ENCODE data around the gene ELOVL6. TPM values are rescaled to one million over a fixed set of nuclear protein-coding genes. Genes with fewer than 3 reads are reported as not detected.

ELOVL6 gene
- total RNA-seq, 2 donors from 2014 or later, result 43.5 to 44.8 TPM

- no peaks in the 10 kb centered on the region for H3K27me3 Mint-ChIP-seq (ENCODE audit: insufficient read depth)
- no peak for DNase-seq
- H3K27ac Mint-ChIP-seq, result no peak overlapping the region
- no peaks in the 10 kb centered on the region for H3K36me3 Mint-ChIP-seq (ENCODE audit: low read depth)
- Histone ChIP-seq H3K27ac (ENCODE audit: low read depth, low read length) (no peak overlapping the region), H3K4me1 (ENCODE audit: control insufficient read depth, insufficient read depth, low read length) (no peaks in the 10 kb centered on the region), H3K27me3 (ENCODE audit: control insufficient read depth, insufficient read depth, low read length, poor library complexity, severe bottlenecking) (no peaks in the 10 kb centered on the region), H3K4me3 (ENCODE audit: low read length) (no peak overlapping the region), H3K36me3 (ENCODE audit: control insufficient read depth, insufficient read depth, low read length) (peaks cover 4% of the 10 kb centered on the region), H3K9me3 (ENCODE audit: control insufficient read depth, low read length) (no peaks in the 10 kb centered on the region), H3K9ac (ENCODE audit: extremely low read depth, low read length, poor library complexity, severe bottlenecking) (no peak overlapping the region)
- H3K4me3 Mint-ChIP-seq, result no peak overlapping the region
- no peaks in the 10 kb centered on the region for H3K9me3 Mint-ChIP-seq
- no peaks in the 10 kb centered on the region for H3K4me1 Mint-ChIP-seq
- TF ChIP-seq CTCF (conservative IDR thresholded peaks at IDR 0.05), result no peak
- WGBS, 2 experiments (ENCODE audit: insufficient coverage in 1 of 2, insufficient read length in 1 of 2), result 93 to 100% methylated on average over 1 to 2 of the region's 2 CpGs
Observed at GRCh38 chr4:110061076-110061475, 137.3 kb downstream of the ELOVL6 start.

GRCh38 chr4:110059556-110060191, 138.7 kb downstream of the ELOVL6 start:
- Mint-ChIP-seq H3K36me3 (ENCODE audit: low read depth) (no peaks in the 10 kb centered on the region), H3K27ac (no peak overlapping the region), H3K4me3 (no peak overlapping the region), H3K27me3 (ENCODE audit: insufficient read depth) (no peaks in the 10 kb centered on the region), H3K4me1 (peaks cover 6% of the 10 kb centered on the region), H3K9me3 (no peaks in the 10 kb centered on the region)
- H3K9ac ChIP-seq (ENCODE audit: extremely low read depth, low read length, poor library complexity, severe bottlenecking), result no peak overlapping the region
- no peaks in the 10 kb centered on the region for H3K27me3 ChIP-seq (ENCODE audit: control insufficient read depth, insufficient read depth, low read length, poor library complexity, severe bottlenecking)
- H3K36me3 ChIP-seq (ENCODE audit: control insufficient read depth, insufficient read depth, low read length), result peaks cover 4% of the 10 kb centered on the region
- H3K4me1 ChIP-seq (ENCODE audit: control insufficient read depth, insufficient read depth, low read length), result no peaks in the 10 kb centered on the region
- H3K27ac ChIP-seq (ENCODE audit: low read depth, low read length), result no peak overlapping the region
- DNase-seq, result no peak
- no peak overlapping the region for H3K4me3 ChIP-seq (ENCODE audit: low read length)
- no peaks in the 10 kb centered on the region for H3K9me3 ChIP-seq (ENCODE audit: control insufficient read depth, low read length)
- 96% methylated on average over 3 of the region's 3 CpGs; no CpG with 5 or more reads in 1 of the 2 experiments for WGBS, 2 experiments (ENCODE audit: insufficient coverage in 1 of 2, insufficient read length in 1 of 2)
- TF ChIP-seq CTCF (conservative IDR thresholded peaks at IDR 0.05), result no peak

GRCh38 chr4:110058677-110059076, 139.7 kb downstream of the ELOVL6 start:
- Mint-ChIP-seq H3K9me3 (no peaks in the 10 kb centered on the region), H3K36me3 (ENCODE audit: low read depth) (peaks cover 3% of the 10 kb centered on the region), H3K4me1 (peaks cover 6% of the 10 kb centered on the region), H3K27ac (no peak overlapping the region), H3K27me3 (ENCODE audit: insufficient read depth) (no peaks in the 10 kb centered on the region), H3K4me3 (no peak overlapping the region)
- no peak for DNase-seq
- no peak overlapping the region for H3K4me3 ChIP-seq (ENCODE audit: low read length)
- no peaks in the 10 kb centered on the region for H3K4me1 ChIP-seq (ENCODE audit: control insufficient read depth, insufficient read depth, low read length)
- no peak overlapping the region for H3K27ac ChIP-seq (ENCODE audit: low read depth, low read length)
- no peaks in the 10 kb centered on the region for H3K27me3 ChIP-seq (ENCODE audit: control insufficient read depth, insufficient read depth, low read length, poor library complexity, severe bottlenecking)
- WGBS, 2 experiments (ENCODE audit: insufficient coverage in 1 of 2, insufficient read length in 1 of 2), result no CpG with 5 or more reads among the region's 1 CpG
- no peaks in the 10 kb centered on the region for H3K9me3 ChIP-seq (ENCODE audit: control insufficient read depth, low read length)
- TF ChIP-seq CTCF (conservative IDR thresholded peaks at IDR 0.05), result no peak
- H3K9ac ChIP-seq (ENCODE audit: extremely low read depth, low read length, poor library complexity, severe bottlenecking), result no peak overlapping the region
- H3K36me3 ChIP-seq (ENCODE audit: control insufficient read depth, insufficient read depth, low read length), result peaks cover 11% of the 10 kb centered on the region
